NCI-H526 treated with DMSO at 0.1 percent for 48 hours (cell line): Measurements from ENCODE around the gene ACSL1.

ENCODE experiments used
- DNase-seq: peaks from one replicate; lab custom pipeline; 2025; lab: John Stamatoyannopoulos, UW

Gene ACSL1

GRCh38 chr4:184825896-184826690, at the start of gene ACSL1:
Gene ACSL1 (minus strand): TSS chr4:184825968. CDS start chr4:184803514, 22,454 bp downstream.
- no peak for DNase-seq

GRCh38 chr4:184873054-184873453, 47.3 kb upstream of the ACSL1 start:
- no peak for DNase-seq

GRCh38 chr4:184870718-184871117, 45.0 kb upstream of the ACSL1 start:
- DNase-seq, result no peak

- no peak for DNase-seq
Observed at GRCh38 chr4:184868623-184869022, 42.9 kb upstream of the ACSL1 start.

- no peak for DNase-seq
Observed at GRCh38 chr4:184863916-184864315, 38.1 kb upstream of the ACSL1 start.

- DNase-seq, result no peak
Observed at GRCh38 chr4:184861047-184861446, 35.3 kb upstream of the ACSL1 start.

GRCh38 chr4:184860018-184860779, 34.4 kb upstream of the ACSL1 start:
- DNase-seq, result no peak

- DNase-seq, result no peak
Observed at GRCh38 chr4:184857441-184858121, 31.8 kb upstream of the ACSL1 start.

GRCh38 chr4:184856277-184856609, 30.5 kb upstream of the ACSL1 start:
- DNase-seq, result no peak

GRCh38 chr4:184854673-184855072, 28.9 kb upstream of the ACSL1 start:
- no peak for DNase-seq

- no peak for DNase-seq
Observed at GRCh38 chr4:184853436-184853835, 27.7 kb upstream of the ACSL1 start.

GRCh38 chr4:184851886-184852285, 26.1 kb upstream of the ACSL1 start:
- no peak for DNase-seq

GRCh38 chr4:184851200-184851541, 25.4 kb upstream of the ACSL1 start:
- DNase-seq, result peak; percentile 71

- DNase-seq, result peak; percentile 71
Observed at GRCh38 chr4:184850431-184851199, 24.8 kb upstream of the ACSL1 start.

GRCh38 chr4:184850018-184850417, 24.2 kb upstream of the ACSL1 start:
- no peak for DNase-seq

- DNase-seq, result no peak
Observed at GRCh38 chr4:184849185-184849584, 23.4 kb upstream of the ACSL1 start.

- no peak for DNase-seq
Observed at GRCh38 chr4:184848510-184848909, 22.7 kb upstream of the ACSL1 start.

- DNase-seq, result no peak
Observed at GRCh38 chr4:184846531-184846930, 20.8 kb upstream of the ACSL1 start.

GRCh38 chr4:184845367-184846021, 19.7 kb upstream of the ACSL1 start:
- no peak for DNase-seq

- DNase-seq, result no peak
Observed at GRCh38 chr4:184844742-184845141, 19.0 kb upstream of the ACSL1 start.

GRCh38 chr4:184843984-184844554, 18.3 kb upstream of the ACSL1 start:
- DNase-seq, result no peak
